ENCODE results near the gene SLC23A1. TPM values are rescaled to one million over a fixed set of nuclear protein-coding genes. Genes with fewer than 3 reads are reported as not detected.

The SLC23A1 gene
- total RNA-seq, 1 experiment from 2014 or later: not detected

DNA sequence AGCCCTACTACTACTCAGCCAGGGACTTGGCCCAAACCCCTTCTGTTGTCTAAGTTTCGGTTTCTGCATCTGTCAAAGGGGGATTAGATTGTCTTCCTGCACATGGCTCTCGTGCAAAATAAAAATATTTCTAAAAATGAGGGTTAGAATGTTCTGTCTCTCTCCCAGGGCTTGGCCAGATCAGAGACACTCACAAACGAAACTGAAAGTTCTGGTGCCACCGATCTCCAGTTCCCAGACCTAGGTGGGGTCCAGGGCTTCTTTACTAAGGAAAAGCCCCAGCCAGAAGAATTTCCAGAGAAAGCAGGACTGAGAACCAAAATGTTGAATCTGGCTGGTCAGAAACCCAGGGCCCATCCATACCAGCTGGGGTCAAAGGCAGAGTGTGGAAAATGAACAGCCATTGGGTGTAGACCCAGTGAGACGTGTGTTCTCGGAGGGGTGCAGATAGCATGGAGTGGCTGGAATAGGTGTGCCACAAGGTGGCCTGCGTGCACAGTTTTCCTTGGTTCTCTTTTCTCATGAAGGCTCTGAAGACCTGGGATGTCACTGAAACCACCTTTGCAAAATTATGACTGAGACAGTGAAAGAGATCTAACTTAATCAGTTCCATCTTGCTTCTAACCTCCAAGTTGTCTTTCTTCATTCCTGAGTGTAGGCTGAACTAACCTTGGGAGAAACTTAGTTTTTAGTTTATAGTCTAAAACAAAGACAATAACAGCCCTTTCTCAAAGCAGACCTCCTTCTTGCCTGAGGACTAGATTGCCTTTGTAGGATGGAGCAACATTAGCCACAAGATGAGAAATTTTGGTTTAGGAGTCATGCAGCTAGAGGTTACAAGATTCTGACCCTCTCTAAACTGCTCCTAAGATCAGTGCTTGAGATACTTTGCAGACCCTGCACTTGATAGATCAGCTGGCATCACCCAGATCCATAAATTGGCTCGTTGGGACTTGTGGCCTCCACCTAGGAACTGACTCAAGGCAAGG is 2.3 kb upstream of the SLC23A1 start:
- intact Hi-C loops (cut with micrococcal nuclease; ENCODE audit: unreplicated experiment): no loop called here
- BruUV-seq (replicated peaks): no TSS peak
- DNase-seq (ENCODE audit: low read depth, low spot score) (no peak), ATAC-seq (peak; percentile 71)
- POLR2A ChIA-PET: no interaction called here
- Histone ChIP-seq H3K27me3 (ENCODE audit: control insufficient read depth, insufficient read depth, low read length) (no peaks in the 10 kb centered on the region), H3K27ac (ENCODE audit: low read length) (peak overlapping the region; percentile 71), H3K9me3 (ENCODE audit: control insufficient read depth, insufficient read depth, low read depth, low read length) (no peaks in the 10 kb centered on the region), H3K4me1 (ENCODE audit: control insufficient read depth, insufficient read depth, low read length) (no peaks in the 10 kb centered on the region; the same call in none of the 2 replicates), H3K4me3 (ENCODE audit: low read depth in 2 of 2, low read length in 2 of 2) (peak overlapping the region; percentile 25 to 50), H3K36me3 (ENCODE audit: control insufficient read depth, insufficient read depth, low read length) (no peaks in the 10 kb centered on the region)
- CTCF ChIA-PET: no interaction called here
- in situ Hi-C loops (cut with HindIII; ENCODE audit: low pct_unique_long_range_greater_than_20kb, low sequenced_read_pairs): no loop called here
- TF ChIP-seq, protein P1, sequence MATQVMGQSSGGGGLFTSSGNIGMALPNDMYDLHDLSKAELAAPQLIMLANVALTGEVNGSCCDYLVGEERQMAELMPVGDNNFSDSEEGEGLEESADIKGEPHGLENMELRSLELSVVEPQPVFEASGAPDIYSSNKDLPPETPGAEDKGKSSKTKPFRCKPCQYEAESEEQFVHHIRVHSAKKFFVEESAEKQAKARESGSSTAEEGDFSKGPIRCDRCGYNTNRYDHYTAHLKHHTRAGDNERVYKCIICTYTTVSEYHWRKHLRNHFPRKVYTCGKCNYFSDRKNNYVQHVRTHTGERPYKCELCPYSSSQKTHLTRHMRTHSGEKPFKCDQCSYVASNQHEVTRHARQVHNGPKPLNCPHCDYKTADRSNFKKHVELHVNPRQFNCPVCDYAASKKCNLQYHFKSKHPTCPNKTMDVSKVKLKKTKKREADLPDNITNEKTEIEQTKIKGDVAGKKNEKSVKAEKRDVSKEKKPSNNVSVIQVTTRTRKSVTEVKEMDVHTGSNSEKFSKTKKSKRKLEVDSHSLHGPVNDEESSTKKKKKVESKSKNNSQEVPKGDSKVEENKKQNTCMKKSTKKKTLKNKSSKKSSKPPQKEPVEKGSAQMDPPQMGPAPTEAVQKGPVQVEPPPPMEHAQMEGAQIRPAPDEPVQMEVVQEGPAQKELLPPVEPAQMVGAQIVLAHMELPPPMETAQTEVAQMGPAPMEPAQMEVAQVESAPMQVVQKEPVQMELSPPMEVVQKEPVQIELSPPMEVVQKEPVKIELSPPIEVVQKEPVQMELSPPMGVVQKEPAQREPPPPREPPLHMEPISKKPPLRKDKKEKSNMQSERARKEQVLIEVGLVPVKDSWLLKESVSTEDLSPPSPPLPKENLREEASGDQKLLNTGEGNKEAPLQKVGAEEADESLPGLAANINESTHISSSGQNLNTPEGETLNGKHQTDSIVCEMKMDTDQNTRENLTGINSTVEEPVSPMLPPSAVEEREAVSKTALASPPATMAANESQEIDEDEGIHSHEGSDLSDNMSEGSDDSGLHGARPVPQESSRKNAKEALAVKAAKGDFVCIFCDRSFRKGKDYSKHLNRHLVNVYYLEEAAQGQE (IDR thresholded peaks at IDR 0.05; ENCODE audit: insufficient read depth in 1 of 2, low read depth in 2 of 2, low read length in 1 of 2): no peak
- no peak for TF ChIP-seq POLR2AphosphoS5 (IDR thresholded peaks at IDR 0.05; ENCODE audit: low read depth, low read length)
- TF ChIP-seq TCF7L2 (IDR thresholded peaks at IDR 0.05; ENCODE audit: low read depth, low read length): no peak

DNA sequence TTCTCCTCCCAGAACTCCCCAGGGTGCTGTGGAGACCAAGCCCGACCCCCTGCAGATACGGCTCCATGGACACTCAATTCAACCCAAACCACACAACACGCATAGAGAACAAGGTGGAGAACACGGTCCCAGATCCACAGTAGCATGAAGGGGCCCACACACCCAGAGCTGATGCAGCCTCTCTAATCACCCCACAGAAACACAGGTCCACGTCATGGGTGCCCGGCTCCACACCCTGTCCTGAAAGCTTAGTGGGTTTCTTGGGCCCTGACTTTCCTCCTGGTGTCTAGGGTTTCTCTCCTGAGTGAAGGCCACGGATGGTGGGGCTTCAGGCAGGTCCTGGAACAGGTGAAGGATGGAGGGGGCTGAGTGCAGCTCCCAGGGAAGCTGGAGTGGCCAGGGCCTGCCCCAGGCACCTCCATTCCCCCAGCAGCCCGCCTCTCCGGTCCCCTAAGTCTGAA is 1.5 kb upstream of the SLC23A1 start:
- BruUV-seq (replicated peaks): no TSS peak
- POLR2A ChIA-PET: no interaction called here

More for the DNA sequence above, 1.5 kb upstream of the SLC23A1 start:
- CTCF ChIA-PET: no interaction called here
- Histone ChIP-seq H3K36me3 (ENCODE audit: control insufficient read depth, insufficient read depth, low read length) (no peaks in the 10 kb centered on the region), H3K4me3 (ENCODE audit: low read depth in 2 of 2, low read length in 2 of 2) (peak overlapping the region; percentile 25 to 50; a peak in 3 of 4 replicates), H3K27me3 (ENCODE audit: control insufficient read depth, insufficient read depth, low read length) (no peaks in the 10 kb centered on the region), H3K27ac (ENCODE audit: low read length) (peak overlapping the region; percentile 71), H3K4me1 (ENCODE audit: control insufficient read depth, insufficient read depth, low read length) (no peaks in the 10 kb centered on the region; the same call in 1 of the 2 replicates), H3K9me3 (ENCODE audit: control insufficient read depth, insufficient read depth, low read depth, low read length) (no peaks in the 10 kb centered on the region)
- in situ Hi-C loops (cut with HindIII; ENCODE audit: low pct_unique_long_range_greater_than_20kb, low sequenced_read_pairs) (no loop called here), intact Hi-C loops (cut with micrococcal nuclease; ENCODE audit: unreplicated experiment) (no loop called here)
- TF ChIP-seq POLR2AphosphoS5 (IDR thresholded peaks at IDR 0.05; ENCODE audit: low read depth, low read length): no peak
- TF ChIP-seq TCF7L2 (IDR thresholded peaks at IDR 0.05; ENCODE audit: low read depth, low read length): no peak
- no peak for TF ChIP-seq SIN3A (IDR thresholded peaks at IDR 0.05; ENCODE audit: borderline replicate concordance, insufficient read depth, low read depth, low read length)
- TF ChIP-seq, protein P1 (IDR thresholded peaks at IDR 0.05; ENCODE audit: insufficient read depth in 1 of 2, low read depth in 2 of 2, low read length in 1 of 2): no peak
- TF ChIP-seq, protein P2, sequence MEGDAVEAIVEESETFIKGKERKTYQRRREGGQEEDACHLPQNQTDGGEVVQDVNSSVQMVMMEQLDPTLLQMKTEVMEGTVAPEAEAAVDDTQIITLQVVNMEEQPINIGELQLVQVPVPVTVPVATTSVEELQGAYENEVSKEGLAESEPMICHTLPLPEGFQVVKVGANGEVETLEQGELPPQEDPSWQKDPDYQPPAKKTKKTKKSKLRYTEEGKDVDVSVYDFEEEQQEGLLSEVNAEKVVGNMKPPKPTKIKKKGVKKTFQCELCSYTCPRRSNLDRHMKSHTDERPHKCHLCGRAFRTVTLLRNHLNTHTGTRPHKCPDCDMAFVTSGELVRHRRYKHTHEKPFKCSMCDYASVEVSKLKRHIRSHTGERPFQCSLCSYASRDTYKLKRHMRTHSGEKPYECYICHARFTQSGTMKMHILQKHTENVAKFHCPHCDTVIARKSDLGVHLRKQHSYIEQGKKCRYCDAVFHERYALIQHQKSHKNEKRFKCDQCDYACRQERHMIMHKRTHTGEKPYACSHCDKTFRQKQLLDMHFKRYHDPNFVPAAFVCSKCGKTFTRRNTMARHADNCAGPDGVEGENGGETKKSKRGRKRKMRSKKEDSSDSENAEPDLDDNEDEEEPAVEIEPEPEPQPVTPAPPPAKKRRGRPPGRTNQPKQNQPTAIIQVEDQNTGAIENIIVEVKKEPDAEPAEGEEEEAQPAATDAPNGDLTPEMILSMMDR (IDR thresholded peaks at IDR 0.05): no peak
- DNase-seq (ENCODE audit: low read depth, low spot score): no peak
- peak; percentile 3; the same call in 1 of the 2 replicates for ATAC-seq

All from Panc1 (cell line).